ENCODE results near the gene CSNK2A2.

The CSNK2A2 gene

GRCh38 chr16:58138852-58139251 lies 59.1 kb downstream of the CSNK2A2 start:
- no peak for DNase-seq (ENCODE audit: low spot score)

GRCh38 chr16:58137581-58137980 lies 60.3 kb downstream of the CSNK2A2 start:
- no peak for DNase-seq (ENCODE audit: low spot score)

- peak; percentile 96 for DNase-seq (ENCODE audit: low spot score)
Observed at GRCh38 chr16:58129097-58129936, 68.6 kb downstream of the CSNK2A2 start, which contains the start of gene CFAP20. TSS of gene CFAP20 (minus strand) at chr16:58129381. CDS start at chr16:58129115, 266 bp downstream.

- no peak for DNase-seq (ENCODE audit: low spot score)
Observed at GRCh38 chr16:58128711-58129096, 69.2 kb downstream of the CSNK2A2 start.

GRCh38 chr16:58128181-58128631 lies 69.7 kb downstream of the CSNK2A2 start:
- no peak for DNase-seq (ENCODE audit: low spot score)

GRCh38 chr16:58127634-58128033 lies 70.3 kb downstream of the CSNK2A2 start:
- DNase-seq (ENCODE audit: low spot score), result no peak

GRCh38 chr16:58127033-58127556 lies 70.8 kb downstream of the CSNK2A2 start:
- DNase-seq (ENCODE audit: low spot score), result peak; percentile 45

GRCh38 chr16:58126451-58126961 lies 71.4 kb downstream of the CSNK2A2 start:
- DNase-seq (ENCODE audit: low spot score), result no peak

- DNase-seq (ENCODE audit: low spot score), result no peak
Observed at GRCh38 chr16:58125781-58126335, 72.0 kb downstream of the CSNK2A2 start.

GRCh38 chr16:58125041-58125440 lies 72.9 kb downstream of the CSNK2A2 start:
- no peak for DNase-seq (ENCODE audit: low spot score)

GRCh38 chr16:58124601-58124915 lies 73.3 kb downstream of the CSNK2A2 start:
- DNase-seq (ENCODE audit: low spot score), result no peak

GRCh38 chr16:58123896-58124600 lies 73.9 kb downstream of the CSNK2A2 start:
- DNase-seq (ENCODE audit: low spot score), result no peak

- DNase-seq (ENCODE audit: low spot score), result no peak
Observed at GRCh38 chr16:58121132-58121531, 76.8 kb downstream of the CSNK2A2 start.

GRCh38 chr16:58120234-58120633 lies 77.7 kb downstream of the CSNK2A2 start:
- DNase-seq (ENCODE audit: low spot score), result no peak

GRCh38 chr16:58119509-58119845 lies 78.4 kb downstream of the CSNK2A2 start:
- no peak for DNase-seq (ENCODE audit: low spot score)

GRCh38 chr16:58118801-58119508 lies 79.0 kb downstream of the CSNK2A2 start:
- DNase-seq (ENCODE audit: low spot score), result no peak

- DNase-seq (ENCODE audit: low spot score), result no peak
Observed at GRCh38 chr16:58116529-58116928, 81.4 kb downstream of the CSNK2A2 start.

GRCh38 chr16:58116081-58116480 lies 81.8 kb downstream of the CSNK2A2 start:
- DNase-seq (ENCODE audit: low spot score), result no peak

- DNase-seq (ENCODE audit: low spot score), result no peak
Observed at GRCh38 chr16:58114827-58115825, 82.8 kb downstream of the CSNK2A2 start.

GRCh38 chr16:58111302-58111627 lies 86.6 kb downstream of the CSNK2A2 start:
- DNase-seq (ENCODE audit: low spot score), result no peak
